ENCODE measurements around the gene C14orf180. TPM values are rescaled to one million over a fixed set of nuclear protein-coding genes. Genes with fewer than 3 reads are reported as not detected.
"Not testable (repeated sequence)": the region's sequence is repeated elsewhere in the genome, so short reads cannot be mapped to it uniquely, and the experiment has no call there.

C14orf180 gene
- total RNA-seq, 1 donor from 2014 or later: not detected

DNA sequence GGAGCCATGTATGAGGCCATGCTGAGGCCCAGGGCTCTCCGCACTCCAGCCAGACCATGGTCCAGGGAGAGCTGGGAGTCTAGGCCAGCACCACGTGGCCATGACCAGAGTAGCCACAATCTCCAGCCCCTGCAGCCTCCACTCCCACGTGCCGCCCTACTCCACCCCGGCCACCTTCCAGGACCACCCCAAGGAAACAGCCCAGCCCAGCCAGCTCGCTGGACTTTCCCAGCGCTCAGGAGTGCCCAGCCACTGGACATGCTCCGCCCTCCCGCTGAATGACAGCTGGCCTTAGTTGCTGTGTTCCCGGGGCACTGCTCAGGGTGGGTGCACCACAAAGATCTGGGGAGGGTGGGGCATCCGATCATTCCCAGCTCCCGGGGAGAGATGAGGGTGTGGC, 2.1 kb upstream of the C14orf180 start:
- DNase-seq (ENCODE audit: low read depth, low spot score): no peak

DNA sequence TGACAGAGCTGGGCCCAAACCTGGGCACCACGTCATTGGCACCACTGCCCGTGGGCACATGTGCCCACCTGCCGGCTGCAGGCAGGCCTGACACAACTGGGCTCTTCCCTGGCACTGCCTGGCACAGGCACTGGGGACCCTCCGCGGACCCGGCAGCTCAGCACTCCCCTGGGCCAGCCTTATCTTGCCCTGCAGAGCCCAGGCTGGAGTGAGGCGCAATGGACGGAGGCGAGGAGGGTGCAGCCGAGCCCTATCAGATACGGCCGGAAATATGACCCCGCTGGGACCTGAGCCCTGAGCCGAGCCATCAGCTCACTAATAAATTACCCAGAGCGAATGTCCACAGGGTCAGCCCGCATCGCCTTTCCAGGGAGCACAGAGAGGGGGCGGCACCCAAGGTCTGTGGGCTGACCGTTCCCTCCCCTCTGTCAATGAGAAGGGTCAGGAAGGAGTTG, 1.7 kb upstream of the C14orf180 start:
- no peak for DNase-seq (ENCODE audit: low read depth, low spot score)

DNA sequence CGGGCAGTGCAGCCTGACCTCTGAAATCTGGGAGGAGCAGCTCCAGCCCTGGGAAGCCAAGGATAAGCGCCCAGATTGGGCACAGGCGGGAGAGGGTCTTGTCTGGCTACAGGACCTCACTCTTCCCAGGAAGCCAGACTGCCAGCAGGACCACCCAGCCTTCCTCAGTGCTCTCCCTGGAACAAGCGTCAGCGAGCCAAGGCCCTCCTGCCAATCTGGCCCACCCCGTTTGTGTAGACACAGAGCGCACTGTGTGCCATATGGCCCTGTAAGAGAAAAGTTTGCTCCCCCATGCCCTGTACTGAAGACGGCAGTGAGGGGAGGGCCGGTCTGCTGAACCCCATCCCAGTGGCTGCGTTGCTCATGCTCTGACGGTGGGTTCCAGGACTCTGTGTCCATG, 1.2 kb upstream of the C14orf180 start:
- DNase-seq (ENCODE audit: low read depth, low spot score): no peak

- DNase-seq (ENCODE audit: low read depth, low spot score): not testable (repeated sequence)
These were observed 375 bp downstream of the C14orf180 start for GRCh38 chr14:104579939-104580338.

DNA sequence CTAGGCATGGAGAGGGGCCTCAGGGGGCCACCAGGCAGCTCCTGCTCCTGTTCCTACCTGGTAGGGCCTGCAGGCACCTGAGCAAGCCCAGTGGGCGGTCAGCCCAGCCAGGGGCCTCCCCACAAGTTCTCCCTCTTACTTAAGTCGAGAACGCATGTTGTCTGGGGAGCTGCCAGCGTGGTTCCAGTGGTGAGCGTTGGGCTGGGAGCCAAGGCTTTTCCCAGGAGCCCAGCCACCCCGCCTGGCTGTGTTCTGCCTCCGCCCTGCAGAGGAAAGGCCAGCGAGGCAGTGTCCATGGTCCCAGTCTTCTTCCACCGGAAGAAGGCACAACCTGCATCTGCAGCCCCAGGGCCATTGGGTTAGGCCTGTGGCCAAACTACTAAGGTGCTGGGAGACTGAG, 1.4 kb downstream of the C14orf180 start:
- DNase-seq (ENCODE audit: low read depth, low spot score): no peak

GRCh38 chr14:104581521-104581920, 2.0 kb downstream of the C14orf180 start:
- DNase-seq (ENCODE audit: low read depth, low spot score): no peak

DNA sequence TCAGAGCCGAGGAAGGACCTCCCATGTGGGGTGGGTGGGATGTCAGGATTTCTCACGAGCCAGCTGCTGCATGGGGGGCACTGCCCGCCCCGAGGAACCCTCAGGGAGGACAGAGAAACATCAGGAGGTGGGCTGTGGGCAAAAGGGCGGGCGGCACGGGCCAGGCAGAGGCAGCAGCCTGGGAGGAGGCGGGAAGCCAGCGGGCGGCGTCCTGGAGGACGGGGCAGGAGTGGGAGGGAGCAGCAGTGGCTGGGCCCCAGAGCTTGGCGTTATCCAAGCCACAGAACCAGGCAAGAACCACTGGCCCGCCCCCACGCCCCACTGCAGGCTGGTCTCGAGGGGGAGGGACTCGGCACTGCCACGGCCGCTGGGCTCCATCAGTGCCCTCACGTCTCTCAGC, 2.4 kb downstream of the C14orf180 start:
- no peak for DNase-seq (ENCODE audit: low read depth, low spot score)

GRCh38 chr14:104582662-104583061, 3.1 kb downstream of the C14orf180 start:
- DNase-seq (ENCODE audit: low read depth, low spot score): no peak

GRCh38 chr14:104583424-104584306, 4.1 kb downstream of the C14orf180 start:
- DNase-seq (ENCODE audit: low read depth, low spot score): no peak

GRCh38 chr14:104584557-104584956, 5.0 kb downstream of the C14orf180 start:
- no peak for DNase-seq (ENCODE audit: low read depth, low spot score)

- DNase-seq (ENCODE audit: low read depth, low spot score): no peak
These were observed 6.6 kb downstream of the C14orf180 start for GRCh38 chr14:104585966-104586697.

GRCh38 chr14:104586832-104587620, 7.5 kb downstream of the C14orf180 start:
- DNase-seq (ENCODE audit: low read depth, low spot score): no peak

GRCh38 chr14:104587641-104588040, 8.1 kb downstream of the C14orf180 start:
- DNase-seq (ENCODE audit: low read depth, low spot score): no peak

DNA sequence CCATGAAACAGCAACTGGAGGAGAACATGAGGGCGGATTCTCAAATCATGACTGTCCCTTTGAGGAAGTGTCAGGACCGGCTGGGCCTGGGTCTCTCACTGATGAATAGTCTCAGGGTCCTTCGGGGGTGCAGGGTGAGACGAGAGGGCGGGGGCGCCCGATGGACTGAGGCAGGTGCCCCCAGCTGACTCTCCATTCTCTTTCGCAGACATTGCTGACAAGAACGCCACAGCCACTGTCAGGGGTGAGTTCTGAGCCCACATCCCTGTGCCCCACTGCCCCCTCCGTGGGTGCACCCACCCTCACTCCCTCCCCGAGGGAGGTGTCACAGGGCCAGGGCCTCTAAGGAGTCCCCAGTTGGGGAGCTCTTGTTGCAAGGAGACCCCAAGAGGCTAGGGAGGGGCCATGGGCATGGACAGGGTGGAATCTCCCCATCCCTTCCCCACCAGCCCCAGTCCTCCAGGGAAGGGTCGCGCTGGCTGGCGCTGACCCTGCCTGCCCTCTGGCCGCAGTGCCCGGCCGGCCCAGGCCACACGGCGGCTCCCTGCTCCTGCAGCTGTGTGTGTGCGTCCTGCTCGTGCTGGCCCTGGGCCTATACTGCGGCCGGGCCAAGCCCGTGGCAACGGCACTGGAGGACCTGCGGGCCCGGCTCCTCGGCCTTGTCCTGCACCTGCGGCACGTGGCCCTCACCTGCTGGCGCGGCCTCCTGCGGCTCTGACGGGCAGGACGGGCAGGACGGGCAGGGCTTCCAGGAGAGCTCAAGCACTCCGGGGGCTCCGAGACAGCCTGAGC, 8.7 kb downstream of the C14orf180 start:
- DNase-seq (ENCODE audit: low read depth, low spot score): no peak

- DNase-seq (ENCODE audit: low read depth, low spot score): no peak
These were observed 10.0 kb downstream of the C14orf180 start for GRCh38 chr14:104589338-104590195.

DNA sequence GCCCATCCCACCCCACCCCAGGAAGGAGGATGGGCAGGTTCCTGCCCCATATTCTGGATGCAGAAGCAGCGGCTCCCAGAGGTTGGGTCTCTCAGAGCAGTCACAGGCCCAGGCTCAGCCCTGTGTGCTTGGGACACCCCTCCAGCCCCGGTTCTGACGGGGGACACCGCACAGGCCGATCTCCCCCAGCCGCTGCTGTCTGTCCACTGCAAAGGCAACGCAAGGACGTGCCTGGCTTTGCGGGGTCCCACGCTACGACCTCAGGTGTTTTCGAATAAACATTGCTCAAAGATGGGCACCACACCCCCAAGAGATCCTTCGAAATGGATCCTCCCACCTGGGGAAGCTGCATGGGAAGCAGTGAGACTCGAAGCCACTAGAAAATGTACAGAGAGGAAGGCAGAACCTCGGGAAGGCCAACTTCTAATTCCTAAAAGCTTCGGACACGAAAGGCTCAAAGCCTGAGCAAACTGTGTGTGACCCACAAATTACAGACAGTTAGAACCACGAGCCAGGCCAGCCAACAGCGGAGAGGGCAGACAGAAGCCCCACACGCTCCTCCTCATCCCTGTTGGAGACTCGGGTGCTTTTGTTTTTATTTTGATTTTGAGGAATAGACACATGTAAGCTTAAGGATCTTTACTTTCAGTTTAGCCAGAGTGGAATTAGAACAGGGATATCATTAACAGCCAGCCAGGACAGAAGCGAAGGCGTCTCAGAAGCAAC, 10.8 kb downstream of the C14orf180 start:
- no peak for DNase-seq (ENCODE audit: low read depth, low spot score)

DNA sequence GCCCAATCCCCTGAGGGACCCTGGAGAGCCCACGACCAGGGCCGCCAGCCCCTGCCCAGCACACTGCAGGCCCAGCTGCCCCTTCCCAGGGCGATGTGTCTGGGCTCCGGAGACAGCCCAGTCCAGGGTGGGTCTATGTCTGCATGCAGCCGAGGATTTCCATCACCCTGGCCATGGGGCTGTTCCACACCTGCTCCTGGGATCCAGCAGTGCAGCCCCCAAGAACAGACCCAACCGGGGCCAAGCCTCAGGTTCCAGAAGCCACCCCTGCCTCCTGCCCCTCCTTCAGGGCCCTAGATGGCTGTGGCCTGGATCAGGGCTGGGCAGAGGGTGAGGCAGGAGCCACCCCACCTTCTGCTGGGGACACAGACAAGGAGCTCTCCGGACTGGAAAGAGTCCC, 11.5 kb downstream of the C14orf180 start:
- no peak for DNase-seq (ENCODE audit: low read depth, low spot score)

GRCh38 chr14:104591506-104592291, 12.1 kb downstream of the C14orf180 start:
- DNase-seq (ENCODE audit: low read depth, low spot score): no peak

GRCh38 chr14:104592292-104592672, 12.7 kb downstream of the C14orf180 start:
- DNase-seq (ENCODE audit: low read depth, low spot score): no peak

Measured in pulmonary artery endothelial cell (primary cell).